AG04449 (cell line): ENCODE results near the gene WDR59.

Experiments
- CTCF ChIA-PET: fragments of 350-600 bp; formaldehyde crosslinking; extraction: SDS; loops from one replicate; lab custom pipeline; 2021; ENCODE audit warnings: antibody characterized with exemption; lab: Yijun Ruan, JAX
- POLR2A ChIA-PET: fragments of 400-600, 350-600 bp; formaldehyde crosslinking; extraction: SDS; loops from one replicate; lab custom pipeline; 2020; ENCODE audit warnings: antibody characterized with exemption, inconsistent platforms; lab: Yijun Ruan, JAX
- DNase-seq: peaks from one replicate; pipeline ENCODE4 v3.0.0-alpha.2; 2010; ENCODE audit warnings: low read depth, low spot score
- H3K4me3 ChIP-seq: 2 replicates; pipeline ENCODE4 v1.5.1; 2011; ENCODE audit warnings: low read depth, mild to moderate bottlenecking, control low read depth, low read length
- CTCF ChIP-seq: IDR thresholded peaks from one replicate; pipeline ENCODE4 v1.5.1; 2011; ENCODE audit warnings: mild to moderate bottlenecking, moderate library complexity, low read length, control low read depth, inconsistent platforms; ENCODE audit not compliant: insufficient read depth; ENCODE audit errors: missing control alignments

The WDR59 gene

GRCh38 chr16:74902161-74902560, 82.8 kb downstream of the WDR59 start:
- POLR2A ChIA-PET, result no interaction called here
- CTCF ChIA-PET, result no interaction called here
- no peak for TF ChIP-seq CTCF
- no peak for DNase-seq
- no peak overlapping the region for H3K4me3 ChIP-seq

GRCh38 chr16:74901606-74902005, 83.3 kb downstream of the WDR59 start:
- CTCF ChIA-PET, result no interaction called here
- TF ChIP-seq CTCF, result no peak
- no peak overlapping the region for H3K4me3 ChIP-seq
- no peak for DNase-seq
- POLR2A ChIA-PET, result no interaction called here

DNA sequence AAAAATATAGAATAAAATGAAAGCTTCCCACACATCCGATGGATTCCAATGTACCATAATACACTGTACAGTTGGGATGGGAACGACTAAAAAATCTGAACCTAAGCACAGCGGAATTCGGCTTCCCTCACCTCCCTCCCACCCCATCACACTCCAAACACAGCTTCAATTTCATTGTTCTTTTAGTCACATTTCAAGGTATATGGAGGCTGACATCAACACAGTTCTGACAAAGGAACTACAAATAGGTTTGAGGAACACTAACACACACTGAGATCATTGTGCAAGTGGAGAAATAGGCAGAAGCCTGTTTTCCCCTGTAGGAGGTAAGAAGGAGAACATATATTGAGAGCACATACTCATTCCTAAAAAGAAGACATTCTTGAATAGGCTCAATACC, 85.1 kb downstream of the WDR59 start:
- no peak overlapping the region for H3K4me3 ChIP-seq
- no peak for DNase-seq
- POLR2A ChIA-PET, result no interaction called here
- CTCF ChIA-PET, result interaction anchor here (0.6 to 1.3 kb wide), 3 partner anchors 9 to 66 kb away, joined by 3 to 4 read pairs (median 3); no protein-coding TSS in a partner anchor
- TF ChIP-seq CTCF, result no peak

DNA sequence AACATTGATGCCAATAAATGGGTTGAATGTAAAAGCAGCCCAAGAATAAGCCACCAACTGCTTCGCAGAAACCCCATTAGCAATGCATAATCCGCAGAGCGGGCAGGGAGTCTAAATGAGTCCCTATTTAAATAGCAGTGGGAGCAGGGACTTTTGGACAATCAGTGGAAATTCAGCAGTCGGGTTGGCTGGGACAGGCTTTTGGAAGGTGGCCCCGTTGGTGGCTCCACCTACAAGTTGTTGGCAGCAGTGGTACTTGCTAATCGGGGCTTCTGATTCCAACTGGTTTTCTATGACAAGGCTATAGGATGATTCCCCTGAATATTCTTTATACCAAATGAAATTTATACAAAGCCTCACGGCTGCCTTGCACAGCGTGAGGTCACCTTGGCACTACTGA, 86.3 kb downstream of the WDR59 start:
- ChIA-PET CTCF (no interaction called here), POLR2A (no interaction called here)

DNA sequence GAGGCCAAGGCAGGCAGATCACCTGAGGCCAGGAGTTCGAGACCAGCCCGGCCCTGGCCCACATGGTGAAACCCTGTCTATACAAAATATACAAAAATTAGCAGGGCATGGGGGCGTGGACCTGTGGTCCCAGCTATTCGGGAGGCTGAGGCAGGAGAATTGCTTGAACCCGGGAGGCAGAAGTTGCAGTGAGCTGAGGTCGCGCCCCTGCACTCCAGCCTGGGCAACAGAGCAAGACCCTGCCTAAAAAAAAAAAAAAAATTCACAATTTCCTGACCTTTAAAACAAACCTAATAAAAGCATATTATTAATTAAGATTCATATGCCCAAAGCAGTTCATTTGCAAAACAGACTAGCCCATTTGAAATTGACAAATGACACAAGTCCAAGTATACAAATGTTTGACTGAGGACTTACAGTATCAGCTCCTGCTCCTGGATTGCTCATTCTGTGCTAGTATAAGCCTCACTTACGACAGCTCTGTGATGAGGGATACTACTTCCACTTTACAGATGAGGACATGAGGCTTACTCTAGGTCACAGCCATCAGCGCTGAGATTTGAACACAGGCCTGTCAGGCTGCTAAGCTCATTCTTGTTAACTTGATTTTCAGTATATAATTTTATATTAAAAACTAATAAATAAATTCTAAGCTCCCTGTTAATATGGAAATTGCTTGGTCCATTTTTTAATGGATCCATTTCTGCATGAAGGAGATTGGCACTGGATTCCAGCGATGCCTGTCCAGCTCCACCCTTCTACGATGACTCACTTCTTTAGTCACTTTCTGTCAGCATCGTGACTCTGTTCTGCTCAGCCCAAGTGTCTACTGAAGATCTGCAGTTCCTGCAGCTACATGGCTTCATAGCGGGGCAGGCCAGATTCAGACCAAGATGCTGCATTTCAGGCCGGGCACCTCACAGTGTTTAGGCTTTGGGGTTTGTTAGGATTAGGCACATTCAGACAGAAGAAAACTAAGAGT, 88.2 kb downstream of the WDR59 start:
- POLR2A ChIA-PET, result no interaction called here
- TF ChIP-seq CTCF, result no peak
- H3K4me3 ChIP-seq, result no peak overlapping the region
- CTCF ChIA-PET, result interaction anchor here (1.1 to 1.5 kb wide), 3 partner anchors 34 to 214 kb away, joined by 3 to 7 read pairs (median 4); no protein-coding TSS in a partner anchor
- peak; percentile 7 for DNase-seq

More for the DNA sequence above, 86.3 kb downstream of the WDR59 start:
- no peak overlapping the region for H3K4me3 ChIP-seq
- DNase-seq, result no peak
- TF ChIP-seq CTCF, result no peak

DNA sequence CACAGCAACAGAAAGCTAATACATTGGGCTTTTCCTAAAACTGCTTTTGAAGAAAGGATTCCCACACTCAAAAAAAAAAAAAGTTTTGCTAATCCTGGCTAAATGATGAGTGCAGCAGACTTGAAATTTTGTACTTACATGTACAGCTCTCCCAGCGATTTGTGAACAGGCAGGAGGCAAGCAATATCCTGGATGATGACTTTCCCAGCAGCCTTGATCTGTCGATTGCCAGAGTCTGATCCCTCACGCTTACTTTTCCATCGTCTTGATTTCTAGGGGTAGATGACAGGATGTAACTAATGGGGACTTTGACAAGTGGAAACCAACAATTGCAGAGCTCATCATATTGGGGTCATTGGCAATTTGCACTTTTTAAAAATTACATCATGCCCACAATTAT, 91.4 kb downstream of the WDR59 start:
- no peak for DNase-seq
- POLR2A ChIA-PET, result no interaction called here
- CTCF ChIA-PET, result interaction anchor here (1.7 to 3.0 kb wide), 2 partner anchors 31 to 584 kb away, joined by 3 to 10 read pairs; no protein-coding TSS in a partner anchor
- TF ChIP-seq CTCF, result no peak
- no peak overlapping the region for H3K4me3 ChIP-seq
